ENCODE results near the gene ZNF44. TPM values are rescaled to one million over a fixed set of nuclear protein-coding genes. Genes with fewer than 3 reads are reported as not detected.

Gene ZNF44
- total and polyA plus RNA-seq, 2 of the 13 experiments (the other 11 are each of a cell fraction or from before 2014, with no cell fraction given), result 6.9 to 15.7 TPM

- TF ChIP-seq TBX3 (IDR thresholded peaks at IDR 0.05; ENCODE audit: borderline replicate concordance), result peak; percentile 62; the same call in 1 of the 2 replicates
- TF ChIP-seq ZNF138 (CRISPR knock-in tag; IDR thresholded peaks at IDR 0.05; ENCODE audit: low read depth), result no peak
- TF ChIP-seq SP1 (IDR thresholded peaks at IDR 0.05), result no peak
- peak; percentile 22; the same call in 1 of the 2 replicates for TF ChIP-seq SP1 (CRISPR knock-in tag; IDR thresholded peaks at IDR 0.05)
- TF ChIP-seq AHDC1 (CRISPR knock-in tag; IDR thresholded peaks at IDR 0.05; ENCODE audit: borderline replicate concordance), result no peak; the same call in 1 of the 2 replicates
- TF ChIP-seq CERS6 (CRISPR knock-in tag; IDR thresholded peaks at IDR 0.05), result no peak
- peak; percentile 74 for TF ChIP-seq TEAD3 (CRISPR knock-in tag; optimal IDR thresholded peaks at IDR 0.05; ENCODE audit: borderline replicate concordance)
- no peak for TF ChIP-seq ZBTB46 (CRISPR knock-in tag; IDR thresholded peaks at IDR 0.05; ENCODE audit: borderline replicate concordance)
- TF ChIP-seq MAFG (CRISPR knock-in tag; IDR thresholded peaks at IDR 0.05), result no peak
- no peak for TF ChIP-seq KLF6 (CRISPR knock-in tag; IDR thresholded peaks at IDR 0.05)
- peak; percentile 91 for TF ChIP-seq KDM6A (CRISPR knock-in tag; IDR thresholded peaks at IDR 0.05; ENCODE audit: low read depth)
- no peak for TF ChIP-seq ZNF639 (CRISPR knock-in tag; conservative IDR thresholded peaks at IDR 0.05)
- TF ChIP-seq CHCHD3 (CRISPR knock-in tag; IDR thresholded peaks at IDR 0.05), result no peak
- peak; percentile 76 to 89 for TF ChIP-seq NR2F1 (CRISPR knock-in tag; IDR thresholded peaks at IDR 0.05)
- TF ChIP-seq NCOA5 (CRISPR knock-in tag; IDR thresholded peaks at IDR 0.05), result no peak
- TF ChIP-seq ZNF580 (CRISPR knock-in tag; IDR thresholded peaks at IDR 0.05; ENCODE audit: borderline replicate concordance, low read depth), result peak; percentile 70; the same call in 1 of the 2 replicates
- TF ChIP-seq GMEB2 (CRISPR knock-in tag; IDR thresholded peaks at IDR 0.05; ENCODE audit: low read depth), result no peak
- no peak for TF ChIP-seq ZNF816 (CRISPR knock-in tag; IDR thresholded peaks at IDR 0.05; ENCODE audit: borderline replicate concordance)
Observed at GRCh38 chr19:12331211-12331941, 36.7 kb upstream of the ZNF44 start (continued).

All from HepG2 (cell line).